ENCODE measurements around the gene S100B.

Gene S100B

GRCh38 chr21:46560568-46561444, 44.1 kb downstream of the S100B start:
- DNase-seq (ENCODE audit: low read depth), result no peak

DNA sequence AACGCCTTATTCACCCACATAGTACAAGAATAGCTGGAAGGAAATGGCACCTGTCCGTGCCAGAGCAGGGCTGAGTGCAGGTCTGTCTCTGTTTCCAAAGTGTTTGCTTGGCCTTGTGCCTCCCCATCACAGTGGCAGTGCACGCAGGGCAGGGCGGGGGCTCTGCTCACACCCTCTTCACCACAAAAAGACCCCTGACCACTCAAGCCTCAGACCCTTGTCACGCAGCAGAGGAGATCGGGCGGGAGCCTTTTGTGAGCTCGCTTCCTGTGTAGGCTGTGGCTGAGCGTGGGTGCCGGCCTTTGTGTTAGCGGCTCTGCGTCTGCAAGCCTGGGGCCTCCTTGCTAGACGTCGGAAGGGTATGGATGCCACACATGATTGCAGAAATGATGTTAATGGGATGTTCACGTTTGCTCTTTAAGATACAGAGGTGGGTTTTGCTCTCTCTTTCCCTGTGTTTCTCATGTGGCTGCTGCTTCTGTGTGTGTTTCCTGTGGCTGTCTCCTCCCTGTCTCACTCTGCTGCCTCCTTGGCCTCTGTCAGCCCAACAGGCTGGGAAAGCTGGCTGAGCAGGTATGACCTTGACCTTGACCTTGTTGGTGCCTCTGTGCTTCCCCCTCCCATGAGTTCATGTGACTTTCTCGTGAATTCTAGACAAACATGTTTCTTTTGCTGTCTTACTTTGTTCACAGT, 45.4 kb downstream of the S100B start:
- no peak for DNase-seq (ENCODE audit: low read depth)

DNA sequence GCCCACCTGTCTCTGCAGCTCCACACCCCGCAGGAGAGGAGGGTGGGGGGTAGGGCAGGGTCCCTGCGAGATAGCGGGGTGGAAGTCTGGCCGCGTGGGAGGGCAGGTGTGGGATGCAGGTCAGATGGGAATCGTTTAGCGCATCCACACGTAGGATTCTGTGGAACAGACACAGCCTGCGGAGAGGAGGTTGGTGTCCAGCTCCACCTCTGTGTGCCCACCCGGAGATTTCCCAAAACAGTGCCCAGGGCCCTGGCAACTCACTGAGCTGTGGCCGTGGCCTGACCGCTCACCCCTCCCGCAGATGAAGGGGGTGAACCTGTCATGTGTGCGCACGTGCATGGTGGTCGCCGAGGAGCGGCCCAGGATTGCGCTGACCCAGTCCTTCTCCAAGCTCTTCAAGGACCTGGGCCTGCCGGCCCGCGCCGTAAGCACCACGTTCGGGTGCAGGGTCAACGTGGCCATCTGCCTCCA, 46.9 kb downstream of the S100B start:
- DNase-seq (ENCODE audit: low read depth), result no peak

GRCh38 chr21:46557469-46557868, 47.4 kb downstream of the S100B start:
- DNase-seq (ENCODE audit: low read depth), result no peak

GRCh38 chr21:46556802-46557201, 48.1 kb downstream of the S100B start:
- no peak for DNase-seq (ENCODE audit: low read depth)

DNA sequence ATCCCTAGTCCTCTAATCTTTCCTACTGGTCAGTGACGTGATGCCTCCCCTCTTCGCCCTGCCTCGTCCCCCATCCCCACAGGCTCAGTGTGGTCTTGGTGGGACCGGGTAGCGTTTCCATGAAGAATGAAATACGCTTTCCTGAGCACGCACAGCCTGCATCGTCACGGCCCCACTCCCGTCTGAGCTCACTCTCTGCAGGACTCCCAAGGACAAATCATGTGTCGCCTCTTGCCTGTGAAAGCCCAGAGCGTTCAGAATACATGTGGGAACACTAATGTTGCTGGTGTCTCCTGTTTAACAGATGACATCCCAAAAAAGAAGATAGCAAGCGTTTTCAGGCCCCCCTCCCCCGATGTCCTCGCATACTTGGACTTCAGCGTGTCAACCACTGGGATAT, 49.2 kb downstream of the S100B start:
- no peak for DNase-seq (ENCODE audit: low read depth)

GRCh38 chr21:46555225-46555617, 49.7 kb downstream of the S100B start:
- DNase-seq (ENCODE audit: low read depth), result no peak

DNA sequence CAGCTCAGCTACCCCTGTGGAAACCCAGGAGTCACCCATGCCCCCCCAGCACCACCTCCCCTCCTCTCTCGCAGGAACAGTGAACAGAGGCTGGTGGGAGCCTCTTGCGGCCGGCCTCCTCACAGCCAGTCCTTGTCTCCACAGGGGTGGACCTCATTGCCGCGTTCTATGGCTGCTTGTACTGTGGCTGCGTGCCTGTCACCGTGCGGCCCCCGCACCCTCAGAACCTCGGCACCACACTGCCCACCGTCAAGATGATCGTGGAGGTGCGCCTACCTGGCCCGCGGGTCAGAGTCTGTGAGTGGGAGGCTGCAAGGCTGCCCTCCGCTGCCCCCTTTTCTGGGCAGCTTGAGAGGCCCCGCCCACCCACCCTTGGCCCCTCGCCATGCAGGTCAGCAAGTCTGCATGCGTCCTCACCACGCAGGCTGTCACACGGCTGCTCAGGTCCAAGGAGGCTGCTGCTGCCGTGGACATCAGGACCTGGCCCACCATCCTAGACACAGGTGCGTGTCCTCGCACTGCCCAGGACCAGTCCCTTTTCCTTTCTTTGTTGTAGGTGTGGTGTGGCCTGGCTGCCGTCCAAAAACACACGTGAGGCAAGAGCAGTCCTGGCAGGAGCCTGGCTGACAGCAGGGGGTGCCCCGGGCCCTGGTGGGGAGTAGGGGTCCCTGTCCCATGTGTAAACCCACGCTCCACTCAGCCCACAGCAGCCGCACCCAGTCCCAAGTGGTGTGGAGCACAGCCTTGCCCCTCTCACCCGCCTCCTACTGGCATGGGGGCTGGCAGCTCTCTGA, 50.3 kb downstream of the S100B start:
- DNase-seq (ENCODE audit: low read depth), result no peak

DNA sequence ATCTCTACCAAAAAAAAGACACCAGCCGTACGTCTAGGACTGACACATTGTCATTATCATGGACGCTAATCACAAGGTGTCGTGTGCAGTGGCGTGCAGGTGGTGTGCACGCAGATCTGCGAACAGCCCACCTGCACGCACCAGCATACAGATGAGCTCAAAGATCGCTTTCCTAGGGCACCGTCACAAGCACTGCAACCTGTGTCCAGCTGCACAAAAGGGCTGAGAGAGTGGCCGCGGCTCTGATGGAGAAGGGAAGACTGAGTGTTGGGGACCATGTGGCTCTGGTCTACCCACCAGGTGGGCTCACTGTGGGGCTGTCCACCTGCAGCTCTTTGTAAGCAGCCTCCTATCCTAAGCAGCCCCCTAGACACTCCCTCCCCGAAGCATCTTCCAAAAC, 50.9 kb downstream of the S100B start:
- DNase-seq (ENCODE audit: low read depth), result no peak

DNA sequence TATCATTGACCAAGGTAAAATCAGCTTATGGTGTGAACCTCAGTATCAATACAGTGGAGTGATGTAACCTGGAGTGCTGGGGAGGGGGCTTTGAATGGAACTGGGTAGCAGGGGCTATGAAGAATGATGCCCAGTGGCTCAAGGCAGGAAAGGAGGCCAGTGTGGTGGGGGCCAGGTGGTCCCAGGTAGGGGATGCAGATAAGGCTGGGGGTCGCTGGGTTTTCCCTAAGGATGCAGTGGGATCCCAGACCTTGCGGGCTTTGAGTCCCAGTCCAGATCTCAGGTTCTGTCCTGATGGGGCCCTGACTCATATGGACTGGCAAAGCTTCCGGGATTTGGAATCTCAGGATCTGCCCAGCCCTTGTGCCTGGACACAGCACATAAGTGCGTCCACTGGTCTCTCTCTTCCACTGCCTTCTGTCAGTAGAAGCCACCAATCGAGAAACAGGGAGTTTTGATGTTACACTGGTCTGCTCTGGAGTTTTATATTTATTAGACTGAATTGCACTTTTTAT, 52.0 kb downstream of the S100B start:
- no peak for DNase-seq (ENCODE audit: low read depth)

DNA sequence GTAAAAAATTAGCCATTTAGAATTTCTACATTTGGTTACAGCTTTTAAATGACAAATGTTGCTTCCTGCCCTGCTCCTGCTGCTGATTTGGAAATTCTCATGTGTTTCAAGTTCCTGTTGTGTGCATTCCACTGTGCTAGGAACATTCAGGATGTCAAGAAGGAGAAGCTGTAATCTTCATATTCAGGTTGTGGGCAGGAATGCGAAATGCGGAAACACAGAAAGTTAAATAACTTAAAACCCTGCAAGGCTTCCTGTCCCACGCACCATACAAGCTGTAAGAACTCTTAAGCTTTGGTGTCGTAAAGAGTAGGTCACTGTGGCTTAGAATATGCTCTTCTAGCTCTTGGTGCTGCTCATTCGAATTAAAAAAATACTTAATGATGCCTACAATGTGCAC, 52.6 kb downstream of the S100B start:
- no peak for DNase-seq (ENCODE audit: low read depth)

- DNase-seq (ENCODE audit: low read depth), result no peak
These were observed 53.1 kb downstream of the S100B start for GRCh38 chr21:46551636-46552241.

- no peak for DNase-seq (ENCODE audit: low read depth)
These were observed 54.6 kb downstream of the S100B start for GRCh38 chr21:46550116-46550941.

DNA sequence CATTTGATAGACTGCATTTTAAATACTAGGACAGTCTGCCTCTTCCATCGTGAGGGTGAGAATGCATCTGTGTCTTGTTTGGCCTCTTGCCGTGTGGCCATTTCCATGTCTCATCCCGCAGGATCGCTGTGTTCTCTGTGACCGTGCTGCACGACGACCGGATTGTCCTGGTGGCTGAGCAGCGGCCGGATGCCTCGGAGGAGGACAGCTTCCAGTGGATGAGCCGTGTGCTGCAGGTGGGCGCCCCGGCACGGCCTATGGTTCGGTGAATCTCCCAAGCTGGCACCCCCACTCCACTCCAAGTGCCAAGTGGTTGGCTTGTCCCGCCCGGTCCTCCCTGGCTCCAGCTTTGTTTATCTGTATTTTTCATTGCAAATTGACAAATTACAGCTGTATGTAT, 55.2 kb downstream of the S100B start:
- no peak for DNase-seq (ENCODE audit: low read depth)
